Pancreas (tissue), 10 donors: ENCODE data around the gene MOXD1. TPM values are rescaled to one million over a fixed set of nuclear protein-coding genes. Genes with fewer than 3 reads are reported as not detected.

Source experiments
- ATAC-seq, 4 donors: fragments of 200-7000 bp; cut with Tn5 transposase; one replicate each; pipeline versions ENCODE4 v1.8.0 to v1.9.1; 2020; ENCODE audit warnings: mild to moderate bottlenecking in 4 of 4, moderate library complexity in 4 of 4
- DNase-seq, 6 donors: peaks; one replicate each; pipeline ENCODE4 v3.0.0-alpha.2; 2020
- FAIRE-seq: peaks from 2 replicates; lab custom pipeline; 2012; peaks lifted over from hg19 to GRCh38; lab: Jason Lieb, UNC
- H3K27ac ChIP-seq, 4 donors: fragments of 200-600 bp; sonication (generic); 1 replicate in 3 of 4; 2 replicates in 1 of 4; pipeline versions ENCODE4 v1.5.0 to v1.8.0; 2020
- H3K27me3 ChIP-seq, 4 donors: fragments of 200-600 bp; one replicate each; pipeline ENCODE4 v1.8.0; 2021
- H3K36me3 ChIP-seq, 3 donors: fragments of 200-600 bp; sonication (generic) in 1 of 3; one replicate each; pipeline versions ENCODE4 v1.5.0 to v1.8.0; 2020 to 2021
- H3K4me1 ChIP-seq, 3 donors: fragments of 200-600 bp; one replicate each; pipeline ENCODE4 v1.8.0; 2021
- H3K4me3 ChIP-seq, 4 donors: fragments of 200-600 bp; sonication (generic) in 2 of 4; one replicate each; pipeline versions ENCODE4 v1.5.0 to v1.8.0; 2020 to 2021
- H3K9me3 ChIP-seq, 4 donors: fragments of 200-600 bp; one replicate each; pipeline ENCODE4 v1.8.0; 2021
- CTCF ChIP-seq, 4 donors: fragments of 200-600 bp; sonication (generic) in 3 of 4; IDR thresholded peaks; one replicate each; pipeline versions ENCODE4 v1.5.0 to v1.8.0; 2021; ENCODE audit warnings: antibody characterized with exemption in 4 of 4
- WGBS, 2 donors: extraction: QIAGEN DNeasy Blood & Tissue Kit; methylation state at CpG; one replicate each; pipeline ENCODE4 v1.1.7; 2013; 5-methylcytosine and 5-hydroxymethylcytosine counted together
- intact Hi-C, 3 donors: fragments of 100-400 bp; cut with DNase I; formaldehyde crosslinking; loops; one replicate each; pipeline versions ENCODE4 v1.11.1 to v1.14.2; 2022
- polyA plus RNA-seq, 2 donors: library from polyadenylated mRNA; stranded (reverse); fragments of 200-250 nt; gene quantifications; one replicate each; pipeline ENCODE4 v1.2.3, GENCODE V29; 2013
- total RNA-seq, 6 donors: library from RNA; stranded (reverse); fragmentation: NEBNext Ultra II Directional in 4 of 6; extraction: Animal tissue kit (Norgen Biotek cat#: 25700) in 4 of 6; gene quantifications; one replicate each; pipeline versions ENCODE4 v1.2.1 to v1.2.4, GENCODE V29; 2021 to 2023
- donor health status: healthy with polysubstance abuse.
- donor health status: DM: no; HTN: no; CAD: no; lungs with moderate emphysema.
- donor health status: DM: no; HTN: no; CAD: no.
- donor health status: control.
- donor health status: control.
- donor health status: Bipolar disorder and iron deficiency.
- donor health status: DM: yes; HTN: yes; CAD: no.
- donor health status: DM: no; HTN: no; CAD: no.
- donor health status: DM: no; HTN: no; CAD: no.
- donor health status: DM: yes; HTN: yes; CAD: no.

Gene MOXD1
- total and polyA plus RNA-seq, 8 donors, result 0.30 to 13.9 (median 0.62) TPM

GRCh38 chr6:132414761-132415160 lies 13.5 kb upstream of the MOXD1 start:
- TF ChIP-seq CTCF (IDR thresholded peaks at IDR 0.05), result no peak
- WGBS, 2 donors, result 80 to 88% methylated on average over 5 of the region's 5 CpGs
- Histone ChIP-seq H3K27ac (no peak overlapping the region), H3K36me3 (no peaks in the 10 kb centered on the region), H3K4me1 (no peaks in the 10 kb centered on the region), H3K9me3 (no peaks in the 10 kb centered on the region), H3K27me3 (no peaks in the 10 kb centered on the region), H3K4me3 (no peak overlapping the region)
- FAIRE-seq (no peak), DNase-seq (no peak), ATAC-seq (no peak)
- intact Hi-C loops, result no loop called here

GRCh38 chr6:132414322-132414721 lies 13.0 kb upstream of the MOXD1 start:
- H3K27ac ChIP-seq, result no peak overlapping the region
- H3K4me1 ChIP-seq, result no peaks in the 10 kb centered on the region
- no peaks in the 10 kb centered on the region for H3K9me3 ChIP-seq
- ATAC-seq (no peak), FAIRE-seq (no peak), DNase-seq (no peak)
- no peaks in the 10 kb centered on the region for H3K36me3 ChIP-seq
- TF ChIP-seq CTCF (IDR thresholded peaks at IDR 0.05), result no peak
- H3K4me3 ChIP-seq, result no peak overlapping the region
- H3K27me3 ChIP-seq, result no peaks in the 10 kb centered on the region
- intact Hi-C loops, result no loop called here
- WGBS, 2 donors, result 66 to 73% methylated on average over 6 of the region's 6 CpGs

- WGBS, 2 donors, result 26 to 63% methylated on average over 1 of the region's 1 CpG
- H3K36me3 ChIP-seq, result no peaks in the 10 kb centered on the region
- H3K27ac ChIP-seq, result no peak overlapping the region
- H3K27me3 ChIP-seq, result no peaks in the 10 kb centered on the region
- intact Hi-C loops, result no loop called here
- no peak overlapping the region for H3K4me3 ChIP-seq
- FAIRE-seq, result no peak
- ATAC-seq, result no peak
- no peaks in the 10 kb centered on the region for H3K4me1 ChIP-seq
- no peak for DNase-seq
- TF ChIP-seq CTCF (IDR thresholded peaks at IDR 0.05), result no peak
- no peaks in the 10 kb centered on the region for H3K9me3 ChIP-seq
Measured at GRCh38 chr6:132413499-132413802, 12.2 kb upstream of the MOXD1 start.

- no peak for DNase-seq
- Histone ChIP-seq H3K36me3 (no peaks in the 10 kb centered on the region), H3K4me3 (no peak overlapping the region), H3K9me3 (no peaks in the 10 kb centered on the region), H3K4me1 (no peaks in the 10 kb centered on the region), H3K27ac (no peak overlapping the region), H3K27me3 (no peaks in the 10 kb centered on the region)
- 80 to 81% methylated on average over 5 of the region's 5 CpGs for WGBS, 2 donors
- intact Hi-C loops, result no loop called here
- ATAC-seq, result no peak
- no peak for TF ChIP-seq CTCF (IDR thresholded peaks at IDR 0.05)
- no peak for FAIRE-seq
Measured at GRCh38 chr6:132412656-132413498, 11.6 kb upstream of the MOXD1 start.

GRCh38 chr6:132411296-132411695 lies 10.0 kb upstream of the MOXD1 start:
- FAIRE-seq (no peak), ATAC-seq (no peak), DNase-seq (no peak)
- no peaks in the 10 kb centered on the region for H3K27me3 ChIP-seq
- TF ChIP-seq CTCF (IDR thresholded peaks at IDR 0.05), result no peak
- H3K36me3 ChIP-seq, result no peaks in the 10 kb centered on the region
- intact Hi-C loops, result no loop called here
- no peak overlapping the region for H3K27ac ChIP-seq
- H3K9me3 ChIP-seq, result no peaks in the 10 kb centered on the region
- no peak overlapping the region for H3K4me3 ChIP-seq
- H3K4me1 ChIP-seq, result no peaks in the 10 kb centered on the region
- 74 to 80% methylated on average over 4 of the region's 4 CpGs for WGBS, 2 donors
